Astrocyte (in vitro differentiated cells and primary cell): Measurements from ENCODE around the gene RNF146.
"Not testable (repeated sequence)": the region's sequence is repeated elsewhere in the genome, so short reads cannot be mapped to it uniquely, and the experiment has no call there.

Experiments
- EZH2 ChIP-seq: IDR thresholded peaks from 2 replicates; pipeline ENCODE4 v1.6.1; 2012; ENCODE audit warnings: mild to moderate bottlenecking, low read length, inconsistent platforms; ENCODE audit not compliant: insufficient read depth
- TF ChIP-seq, protein P1 (sequence below): IDR thresholded peaks from 2 replicates; pipeline ENCODE4 v1.5.1; 2011; ENCODE audit warnings: low read depth, mild to moderate bottlenecking, inconsistent platforms, low read length, moderate library complexity; ENCODE audit not compliant: insufficient read depth

DNA sequence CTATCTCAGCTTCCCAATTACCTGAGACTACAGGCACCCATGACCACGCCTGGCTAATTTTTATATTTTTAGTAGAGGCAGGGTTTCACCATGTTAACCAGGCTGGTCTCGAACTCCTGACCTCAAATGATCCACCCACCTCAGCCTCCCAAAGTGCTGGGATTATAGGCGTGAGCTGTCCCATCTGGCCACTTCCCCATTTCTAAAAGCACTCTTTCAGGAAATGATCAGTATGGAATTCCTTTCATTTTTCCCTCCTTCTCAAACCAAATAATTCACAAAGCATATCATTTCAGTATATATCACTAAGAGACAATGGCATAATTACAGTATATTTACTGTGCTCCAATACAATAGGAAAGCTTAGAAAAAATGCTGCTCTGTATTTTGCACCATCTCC lies 64.6 kb downstream of the RNF146 start:
- TF ChIP-seq, protein P1, sequence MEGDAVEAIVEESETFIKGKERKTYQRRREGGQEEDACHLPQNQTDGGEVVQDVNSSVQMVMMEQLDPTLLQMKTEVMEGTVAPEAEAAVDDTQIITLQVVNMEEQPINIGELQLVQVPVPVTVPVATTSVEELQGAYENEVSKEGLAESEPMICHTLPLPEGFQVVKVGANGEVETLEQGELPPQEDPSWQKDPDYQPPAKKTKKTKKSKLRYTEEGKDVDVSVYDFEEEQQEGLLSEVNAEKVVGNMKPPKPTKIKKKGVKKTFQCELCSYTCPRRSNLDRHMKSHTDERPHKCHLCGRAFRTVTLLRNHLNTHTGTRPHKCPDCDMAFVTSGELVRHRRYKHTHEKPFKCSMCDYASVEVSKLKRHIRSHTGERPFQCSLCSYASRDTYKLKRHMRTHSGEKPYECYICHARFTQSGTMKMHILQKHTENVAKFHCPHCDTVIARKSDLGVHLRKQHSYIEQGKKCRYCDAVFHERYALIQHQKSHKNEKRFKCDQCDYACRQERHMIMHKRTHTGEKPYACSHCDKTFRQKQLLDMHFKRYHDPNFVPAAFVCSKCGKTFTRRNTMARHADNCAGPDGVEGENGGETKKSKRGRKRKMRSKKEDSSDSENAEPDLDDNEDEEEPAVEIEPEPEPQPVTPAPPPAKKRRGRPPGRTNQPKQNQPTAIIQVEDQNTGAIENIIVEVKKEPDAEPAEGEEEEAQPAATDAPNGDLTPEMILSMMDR, result not testable (repeated sequence)
- not testable (repeated sequence) for TF ChIP-seq EZH2
